AG04449 (cell line): Measurements from ENCODE around the gene ACOX3.

ENCODE experiments used
- CTCF ChIA-PET: fragments of 350-600 bp; formaldehyde crosslinking; extraction: SDS; loops from one replicate; lab custom pipeline; 2021; ENCODE audit warnings: antibody characterized with exemption; lab: Yijun Ruan, JAX
- POLR2A ChIA-PET: fragments of 400-600, 350-600 bp; formaldehyde crosslinking; extraction: SDS; loops from one replicate; lab custom pipeline; 2020; ENCODE audit warnings: antibody characterized with exemption, inconsistent platforms; lab: Yijun Ruan, JAX
- DNase-seq: peaks from one replicate; pipeline ENCODE4 v3.0.0-alpha.2; 2010; ENCODE audit warnings: low read depth, low spot score
- H3K4me3 ChIP-seq: 2 replicates; pipeline ENCODE4 v1.5.1; 2011; ENCODE audit warnings: low read depth, mild to moderate bottlenecking, control low read depth, low read length
- CTCF ChIP-seq: IDR thresholded peaks from one replicate; pipeline ENCODE4 v1.5.1; 2011; ENCODE audit warnings: mild to moderate bottlenecking, moderate library complexity, low read length, control low read depth, inconsistent platforms; ENCODE audit not compliant: insufficient read depth; ENCODE audit errors: missing control alignments

ACOX3 gene

GRCh38 chr4:8322794-8323704 is 117.5 kb downstream of the ACOX3 start:
- POLR2A ChIA-PET = no interaction called here
- no peak for DNase-seq
- CTCF ChIA-PET = no interaction called here
- no peak overlapping the region for H3K4me3 ChIP-seq
- TF ChIP-seq CTCF = no peak

- no peak for TF ChIP-seq CTCF
- no peak for DNase-seq
- no peak overlapping the region for H3K4me3 ChIP-seq
- ChIA-PET CTCF (no interaction called here), POLR2A (no interaction called here)
These were observed 118.8 kb downstream of the ACOX3 start for GRCh38 chr4:8321771-8322170.

GRCh38 chr4:8321220-8321619 is 119.3 kb downstream of the ACOX3 start:
- no peak for TF ChIP-seq CTCF
- CTCF ChIA-PET = no interaction called here
- DNase-seq = no peak
- H3K4me3 ChIP-seq = no peak overlapping the region
- POLR2A ChIA-PET = no interaction called here

GRCh38 chr4:8320386-8320750 is 120.2 kb downstream of the ACOX3 start:
- DNase-seq = no peak
- ChIA-PET CTCF (interaction anchor here (1.4 to 1.8 kb wide), 2 partner anchors 74 to 83 kb away, joined by 3 to 8 read pairs; no protein-coding TSS in a partner anchor), POLR2A (no interaction called here)
- no peak for TF ChIP-seq CTCF
- H3K4me3 ChIP-seq = no peak overlapping the region

- TF ChIP-seq CTCF = no peak
- DNase-seq = no peak
- CTCF ChIA-PET = interaction anchor here (1.4 to 1.8 kb wide), 2 partner anchors 75 to 83 kb away, joined by 3 to 8 read pairs; no protein-coding TSS in a partner anchor
- POLR2A ChIA-PET = no interaction called here
- no peak overlapping the region for H3K4me3 ChIP-seq
These were observed 120.7 kb downstream of the ACOX3 start for GRCh38 chr4:8319731-8320385.

- POLR2A ChIA-PET = no interaction called here
- H3K4me3 ChIP-seq = no peak overlapping the region
- no peak for DNase-seq
- no peak for TF ChIP-seq CTCF
- CTCF ChIA-PET = interaction anchor here (1.4 to 1.8 kb wide), 2 partner anchors 76 to 84 kb away, joined by 3 to 8 read pairs; no protein-coding TSS in a partner anchor
These were observed 121.5 kb downstream of the ACOX3 start for GRCh38 chr4:8319061-8319460.
